ENCODE measurements around the gene FLNB. TPM values are rescaled to one million over a fixed set of nuclear protein-coding genes. Genes with fewer than 3 reads are reported as not detected.

FLNB gene
- total and polyA plus RNA-seq, 2 of the 4 experiments (the other 2 are of a cell fraction): 78.0 to 136 TPM

DNA sequence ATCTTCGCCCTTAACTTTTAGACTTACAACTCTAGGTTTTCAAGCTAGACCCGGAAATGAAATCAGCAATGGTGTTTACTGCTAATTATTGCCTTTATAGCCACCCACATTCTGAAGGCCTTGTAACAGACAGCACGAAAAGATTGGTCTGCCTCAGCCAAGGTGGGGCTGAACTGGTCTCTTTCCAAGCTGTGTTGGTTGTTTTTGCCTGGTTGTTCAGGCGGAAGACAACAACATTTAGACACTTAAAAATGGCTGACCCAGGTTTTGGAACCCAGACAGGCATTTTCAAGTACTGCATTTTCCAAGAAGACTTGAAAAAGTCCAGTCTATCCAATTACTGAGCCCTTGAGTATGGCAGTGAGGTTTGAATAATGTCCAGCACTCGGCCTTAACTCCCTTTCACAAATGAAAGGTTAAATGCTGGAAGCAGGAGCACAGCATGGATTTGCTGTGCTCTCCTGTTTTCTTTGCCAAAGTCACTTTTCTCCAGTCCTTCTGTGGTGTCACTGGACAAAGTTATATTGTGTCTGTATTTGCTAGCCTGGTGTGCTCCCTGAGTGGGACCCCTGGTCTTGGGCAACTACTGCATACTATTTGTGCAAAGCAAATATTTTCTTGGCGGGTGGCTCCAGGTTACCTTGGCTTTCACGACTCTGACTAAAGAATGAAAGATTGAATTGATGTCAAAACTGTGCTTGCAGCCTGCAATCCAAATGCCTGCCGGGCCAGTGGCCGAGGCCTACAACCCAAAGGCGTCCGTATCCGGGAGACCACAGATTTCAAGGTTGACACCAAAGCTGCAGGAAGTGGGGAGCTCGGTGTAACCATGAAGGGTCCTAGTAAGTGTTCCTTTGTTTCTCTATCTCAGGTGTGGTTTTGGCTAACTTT lies 93.5 kb downstream of the FLNB start (continued):
- TF ChIP-seq, protein P1, sequence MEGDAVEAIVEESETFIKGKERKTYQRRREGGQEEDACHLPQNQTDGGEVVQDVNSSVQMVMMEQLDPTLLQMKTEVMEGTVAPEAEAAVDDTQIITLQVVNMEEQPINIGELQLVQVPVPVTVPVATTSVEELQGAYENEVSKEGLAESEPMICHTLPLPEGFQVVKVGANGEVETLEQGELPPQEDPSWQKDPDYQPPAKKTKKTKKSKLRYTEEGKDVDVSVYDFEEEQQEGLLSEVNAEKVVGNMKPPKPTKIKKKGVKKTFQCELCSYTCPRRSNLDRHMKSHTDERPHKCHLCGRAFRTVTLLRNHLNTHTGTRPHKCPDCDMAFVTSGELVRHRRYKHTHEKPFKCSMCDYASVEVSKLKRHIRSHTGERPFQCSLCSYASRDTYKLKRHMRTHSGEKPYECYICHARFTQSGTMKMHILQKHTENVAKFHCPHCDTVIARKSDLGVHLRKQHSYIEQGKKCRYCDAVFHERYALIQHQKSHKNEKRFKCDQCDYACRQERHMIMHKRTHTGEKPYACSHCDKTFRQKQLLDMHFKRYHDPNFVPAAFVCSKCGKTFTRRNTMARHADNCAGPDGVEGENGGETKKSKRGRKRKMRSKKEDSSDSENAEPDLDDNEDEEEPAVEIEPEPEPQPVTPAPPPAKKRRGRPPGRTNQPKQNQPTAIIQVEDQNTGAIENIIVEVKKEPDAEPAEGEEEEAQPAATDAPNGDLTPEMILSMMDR (conservative IDR thresholded peaks at IDR 0.05; ENCODE audit: low read depth, low read length): no peak

DNA sequence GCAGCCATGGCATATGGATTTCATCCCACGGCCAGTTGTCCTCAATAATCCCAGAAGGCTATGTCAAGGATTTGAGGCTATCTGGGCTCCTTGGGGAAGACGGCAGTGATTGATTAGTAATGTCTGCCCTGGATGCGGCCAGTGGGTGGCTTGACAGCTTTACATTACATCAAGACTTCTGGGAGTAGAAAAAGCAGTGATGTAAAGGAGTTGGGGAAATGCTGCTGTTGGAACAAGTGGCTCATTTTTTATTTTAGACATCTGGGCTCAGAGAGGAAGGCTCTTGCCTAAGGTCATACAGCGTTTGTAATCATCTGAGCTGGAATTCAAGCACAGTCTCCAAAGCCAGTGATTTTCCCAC lies 94.1 kb downstream of the FLNB start:
- no peak for DNase-seq
- BruUV-seq (replicated peaks): no TSS peak
- no CpG with 5 or more reads among the region's 4 CpGs for WGBS, 2 experiments (ENCODE audit: extremely low coverage in 2 of 2, insufficient read length in 1 of 2)

More for the DNA sequence above, 94.1 kb downstream of the FLNB start:
- Histone ChIP-seq H4K91ac (ENCODE audit: insufficient read depth, low read depth, low read length) (no peak overlapping the region), H2BK15ac (ENCODE audit: low read depth, low read length) (no peak overlapping the region), H3K9me3 (ENCODE audit: control insufficient read depth, insufficient read depth, low read length) (no peaks in the 10 kb centered on the region), H3K4me2 (ENCODE audit: low read depth, low read length) (no peak overlapping the region), H2BK20ac (ENCODE audit: low read depth, low read length) (no peak overlapping the region), H3K79me1 (ENCODE audit: low read depth in 1 of 2, low read length in 2 of 2) (peaks cover 51 to 67% of the 10 kb centered on the region in 2 experiments), H3K14ac (replicated peaks; ENCODE audit: low read depth, low read length) (no peak overlapping the region), H3K9ac (ENCODE audit: low read depth, low read length) (no peak overlapping the region), H3K4me1 (ENCODE audit: control insufficient read depth, insufficient read depth, low read length) (no peaks in the 10 kb centered on the region), H2AK5ac (ENCODE audit: low read depth, low read length) (no peak overlapping the region), H2BK120ac (ENCODE audit: low read depth, low read length) (no peak overlapping the region), H3K27me3 (ENCODE audit: control insufficient read depth, insufficient read depth, low read length) (no peaks in the 10 kb centered on the region), H4K8ac (ENCODE audit: low read depth in 2 of 2, low read length in 2 of 2) (no peak overlapping the region), H2BK5ac (ENCODE audit: low read depth, low read length, poor library complexity, severe bottlenecking) (no peak overlapping the region), H3K36me3 (ENCODE audit: control insufficient read depth, insufficient read depth, low read length) (peaks cover 72% of the 10 kb centered on the region), H3K4ac (ENCODE audit: low read depth, low read length) (no peak overlapping the region), H4K20me1 (ENCODE audit: insufficient read depth, low read length) (peaks cover 13% of the 10 kb centered on the region; the same call in 1 of the 2 replicates), H3K4me3 (ENCODE audit: insufficient read depth, low read depth, low read length) (no peak overlapping the region), H3K9me1 (ENCODE audit: insufficient read depth, low read length) (peaks cover 11% of the 10 kb centered on the region), H2AK9ac (replicated peaks; ENCODE audit: low read depth, low read length, poor library complexity) (no peak overlapping the region), H3K27ac (ENCODE audit: insufficient read depth, low read length) (no peak overlapping the region), H2AFZ (replicated peaks; ENCODE audit: low read length, poor library complexity) (no peak overlapping the region), H3K23ac (ENCODE audit: low read depth, low read length) (no peak overlapping the region), H3K56ac (ENCODE audit: extremely low read depth, insufficient read depth, low read length) (no peak overlapping the region), H3K18ac (ENCODE audit: low read depth, low read length) (no peak overlapping the region), H4K5ac (ENCODE audit: low read depth, low read length) (no peak overlapping the region)
- dilution Hi-C loops (cut with HindIII; ENCODE audit: low sequenced_read_pairs, unreplicated experiment) (no loop called here), in situ Hi-C loops (cut with MboI; ENCODE audit: low sequenced_read_pairs) (no loop called here), intact Hi-C loops (cut with micrococcal nuclease) (no loop called here)
- CTCF ChIA-PET: no interaction called here
- POLR2A ChIA-PET (ENCODE audit: unreplicated experiment): no interaction called here
- no peak for ATAC-seq (ENCODE audit: low read depth)
- TF ChIP-seq, protein P2, sequence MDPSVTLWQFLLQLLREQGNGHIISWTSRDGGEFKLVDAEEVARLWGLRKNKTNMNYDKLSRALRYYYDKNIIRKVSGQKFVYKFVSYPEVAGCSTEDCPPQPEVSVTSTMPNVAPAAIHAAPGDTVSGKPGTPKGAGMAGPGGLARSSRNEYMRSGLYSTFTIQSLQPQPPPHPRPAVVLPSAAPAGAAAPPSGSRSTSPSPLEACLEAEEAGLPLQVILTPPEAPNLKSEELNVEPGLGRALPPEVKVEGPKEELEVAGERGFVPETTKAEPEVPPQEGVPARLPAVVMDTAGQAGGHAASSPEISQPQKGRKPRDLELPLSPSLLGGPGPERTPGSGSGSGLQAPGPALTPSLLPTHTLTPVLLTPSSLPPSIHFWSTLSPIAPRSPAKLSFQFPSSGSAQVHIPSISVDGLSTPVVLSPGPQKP (IDR thresholded peaks at IDR 0.05; ENCODE audit: borderline replicate concordance, low read depth, low read length): no peak
- TF ChIP-seq FOS (IDR thresholded peaks at IDR 0.05; ENCODE audit: low read depth, low read length): no peak
- TF ChIP-seq CHD1 (IDR thresholded peaks at IDR 0.05; ENCODE audit: low read depth, low read length): no peak
- TF ChIP-seq, protein P1 (conservative IDR thresholded peaks at IDR 0.05; ENCODE audit: low read depth, low read length): no peak
